A673 (cell line): ENCODE results near the gene GAK.
"Not testable (repeated sequence)": the region's sequence is repeated elsewhere in the genome, so short reads cannot be mapped to it uniquely, and the experiment has no call there.

Experiments
- CTCF ChIP-seq: fragments of 300-800, 200-600 bp; sonication (generic); conservative IDR thresholded peaks from 2 replicates; pipeline ENCODE4 v1.5.1; 2017; ENCODE audit warnings: low read depth, mild to moderate bottlenecking, antibody characterized with exemption, low read length, moderate library complexity, mixed read lengths
- EZH2 ChIP-seq: fragments of 200-600 bp; sonication (generic); IDR thresholded peaks from 2 replicates; pipeline ENCODE4 v1.6.1; 2017; ENCODE audit warnings: borderline replicate concordance, low read depth, mild to moderate bottlenecking, mixed read lengths, antibody characterized with exemption, low read length; ENCODE audit not compliant: poor library complexity, severe bottlenecking

GRCh38 chr4:918591-918990, 13.5 kb downstream of the GAK start:
- TF ChIP-seq CTCF, EZH2: not testable (repeated sequence)
